Prostate gland (tissue), 2 donors: ENCODE results near the gene SPARCL1. TPM values are rescaled to one million over a fixed set of nuclear protein-coding genes. Genes with fewer than 3 reads are reported as not detected.

Source experiments
- DNase-seq: peaks from one replicate; pipeline ENCODE4 v3.0.0-alpha.2; 2019; ENCODE audit warnings: low spot score
- H3K27ac ChIP-seq, 2 donors: fragments of 200-600 bp; sonication (generic); 2 replicates each; pipeline ENCODE4 v1.5.1; 2017 to 2019
- H3K27me3 ChIP-seq: fragments of 200-600 bp; sonication (generic); replicated peaks from 2 replicates; pipeline ENCODE4 v1.5.1; 2019; ENCODE audit not compliant: insufficient read depth
- H3K36me3 ChIP-seq, 2 donors: fragments of 200-600 bp; sonication (generic); 1 replicate in 1 of 2; 2 replicates in 1 of 2; pipeline versions ENCODE4 v1.5.1 to v1.8.1; 2017 to 2019
- H3K4me1 ChIP-seq: fragments of 200-600 bp; sonication (generic); replicated peaks from 2 replicates; pipeline ENCODE4 v1.5.1; 2019
- H3K4me3 ChIP-seq, 2 donors: fragments of 200-600 bp; sonication (generic); 2 replicates each; pipeline ENCODE4 v1.5.1; 2017 to 2019
- H3K9me3 ChIP-seq: fragments of 200-600 bp; sonication (generic); 2 replicates; pipeline ENCODE4 v1.5.1; 2017
- CTCF ChIP-seq, 4 experiments: fragments of 200-600 bp in 2 of 4; fragments of 450-650 bp in 2 of 4; sonication (generic) in 2 of 4; IDR thresholded peaks; 1 replicate in 3 of 4; 2 replicates in 1 of 4; pipeline ENCODE4 v1.5.1; 2016 to 2019; ENCODE audit warnings: antibody characterized with exemption in 4 of 4, mild to moderate bottlenecking in 2 of 4, moderate library complexity in 2 of 4
- POLR2A ChIP-seq: fragments of 450-650 bp; IDR thresholded peaks from one replicate; pipeline ENCODE4 v1.6.1; 2016; ENCODE audit warnings: antibody characterized with exemption, mild to moderate bottlenecking
- POLR2AphosphoS5 ChIP-seq: sonication (generic); formaldehyde crosslinking; IDR thresholded peaks from one replicate; pipeline ENCODE4 v1.6.1; 2017; ENCODE audit warnings: antibody characterized with exemption
- WGBS: methylation state at CpG from one replicate; pipeline ENCODE4 v1.1.5; 2018; 5-methylcytosine and 5-hydroxymethylcytosine counted together
- intact Hi-C: fragments of 100-400 bp; cut with DNase I; formaldehyde crosslinking; loops from one replicate; pipeline ENCODE4 v1.14.2; 2022
- total RNA-seq, 2 donors: library from RNA; depleted of rRNA; stranded (reverse); fragments of >200 nt; gene quantifications; one replicate each; pipeline ENCODE4 v1.1.0, GENCODE V29; 2016

The SPARCL1 gene
- total RNA-seq, 2 donors from 2014 or later, result 248 to 377 TPM

GRCh38 chr4:87510747-87511146, 18.4 kb downstream of the SPARCL1 start:
- intact Hi-C loops, result no loop called here
- 93% methylated on average over 17 of the region's 17 CpGs for WGBS
- Histone ChIP-seq H3K4me3 (no peak overlapping the region), H3K27me3 (no peaks in the 10 kb centered on the region), H3K27ac (no peak overlapping the region), H3K4me1 (no peaks in the 10 kb centered on the region), H3K36me3 (no peaks in the 10 kb centered on the region), H3K9me3 (no peaks in the 10 kb centered on the region)
- no peak for TF ChIP-seq CTCF (IDR thresholded peaks at IDR 0.05)
- no peak for TF ChIP-seq POLR2AphosphoS5
- no peak for TF ChIP-seq POLR2A
- DNase-seq, result no peak

GRCh38 chr4:87506974-87507701, 22.0 kb downstream of the SPARCL1 start:
- whole genome bisulfite sequencing, result 63% methylated on average over 4 of the region's 4 CpGs
- Histone ChIP-seq H3K4me1 (no peaks in the 10 kb centered on the region), H3K4me3 (no peak overlapping the region), H3K9me3 (no peaks in the 10 kb centered on the region), H3K27me3 (no peaks in the 10 kb centered on the region), H3K27ac (peak overlapping the region; percentile 12 to 39), H3K36me3 (no peaks in the 10 kb centered on the region)
- intact Hi-C loops, result no loop called here
- no peak for DNase-seq
- TF ChIP-seq POLR2AphosphoS5 (no peak), POLR2A (no peak), CTCF (IDR thresholded peaks at IDR 0.05) (no peak)

GRCh38 chr4:87505862-87506261, 23.3 kb downstream of the SPARCL1 start:
- H3K9me3 ChIP-seq, result no peaks in the 10 kb centered on the region
- no peak for DNase-seq
- 79% methylated on average over 3 of the region's 3 CpGs for WGBS
- TF ChIP-seq POLR2A (no peak), POLR2AphosphoS5 (no peak), CTCF (IDR thresholded peaks at IDR 0.05) (no peak)
- no peaks in the 10 kb centered on the region for H3K36me3 ChIP-seq
- H3K27ac ChIP-seq, result no peak overlapping the region
- intact Hi-C loops, result no loop called here
- H3K27me3 ChIP-seq, result no peaks in the 10 kb centered on the region
- no peaks in the 10 kb centered on the region for H3K4me1 ChIP-seq
- H3K4me3 ChIP-seq, result no peak overlapping the region

GRCh38 chr4:87502580-87503238, 26.5 kb downstream of the SPARCL1 start:
- Histone ChIP-seq H3K4me1 (peaks cover 9% of the 10 kb centered on the region), H3K27ac (peak overlapping the region; percentile 21 to 58), H3K27me3 (no peaks in the 10 kb centered on the region), H3K36me3 (no peaks in the 10 kb centered on the region), H3K4me3 (no peak overlapping the region), H3K9me3 (no peaks in the 10 kb centered on the region)
- intact Hi-C loops, result no loop called here
- TF ChIP-seq POLR2AphosphoS5 (peak; percentile 67), CTCF (IDR thresholded peaks at IDR 0.05) (no peak), POLR2A (no peak)
- peak; percentile 78 for DNase-seq

- Histone ChIP-seq H3K36me3 (no peaks in the 10 kb centered on the region), H3K4me1 (peaks cover 9% of the 10 kb centered on the region), H3K9me3 (no peaks in the 10 kb centered on the region), H3K27me3 (no peaks in the 10 kb centered on the region), H3K27ac (peak overlapping the region; percentile 60 to 62), H3K4me3 (no peak overlapping the region)
- TF ChIP-seq CTCF (IDR thresholded peaks at IDR 0.05) (no peak), POLR2A (no peak), POLR2AphosphoS5 (no peak)
- intact Hi-C loops, result no loop called here
- DNase-seq, result no peak
- WGBS, result 43% methylated on average over 4 of the region's 4 CpGs
Observed at GRCh38 chr4:87500092-87500462, 29.1 kb downstream of the SPARCL1 start.
